MCF 10A (cell line): ENCODE data around the gene TMC5. TPM values are rescaled to one million over a fixed set of nuclear protein-coding genes. Genes with fewer than 3 reads are reported as not detected.
A peak's percentile ranks its signal among the peaks of the same experiment; 100 is the strongest.
"Not testable (repeated sequence)": the region's sequence is repeated elsewhere in the genome, so short reads cannot be mapped to it uniquely, and the experiment has no call there.

Experiments
- BruUV-seq: library from RNA; stranded (reverse); fragments of 400-500 nt; replicated peaks from 2 replicates; lab custom pipeline; 2021; lab: Mats Ljungman, UMichigan
- CTCF ChIA-PET: fragments of 300-600 bp; sonication (Branson Sonifier 250); formaldehyde crosslinking; extraction: SDS; loops from one replicate; lab custom pipeline; 2021; ENCODE audit warnings: antibody characterized with exemption, inconsistent platforms; lab: Yijun Ruan, JAX
- POLR2A ChIA-PET: fragments of 300-600, 350-650 bp; sonication (Branson Sonifier 250); formaldehyde crosslinking; extraction: SDS; loops from one replicate; lab custom pipeline; 2020; ENCODE audit warnings: antibody characterized with exemption, inconsistent platforms; lab: Yijun Ruan, JAX
- DNase-seq: peaks from one replicate; pipeline ENCODE4 v3.0.0-alpha.2; 2018; ENCODE audit not compliant: unreplicated experiment
- H3K27ac Mint-ChIP-seq: one replicate; pipeline ENCODE4 v1.8.0; 2022; ENCODE audit warnings: mild to moderate bottlenecking, low read depth, mixed read lengths; ENCODE audit not compliant: unreplicated experiment
- H3K27me3 Mint-ChIP-seq: one replicate; pipeline ENCODE4 v1.8.0; 2022; ENCODE audit warnings: mixed read lengths; ENCODE audit not compliant: insufficient read depth, unreplicated experiment
- H3K36me3 Mint-ChIP-seq: one replicate; pipeline ENCODE4 v1.8.0; 2022; ENCODE audit warnings: mild to moderate bottlenecking, moderate library complexity, mixed read lengths; ENCODE audit not compliant: insufficient read depth, unreplicated experiment
- H3K4me1 Mint-ChIP-seq: one replicate; pipeline ENCODE4 v1.8.0; 2022; ENCODE audit warnings: mixed read lengths; ENCODE audit not compliant: insufficient read depth, unreplicated experiment
- H3K4me3 Mint-ChIP-seq: one replicate; pipeline ENCODE4 v1.8.0; 2022; ENCODE audit warnings: mild to moderate bottlenecking, moderate library complexity, mixed read lengths; ENCODE audit not compliant: unreplicated experiment
- H3K9me3 Mint-ChIP-seq: one replicate; pipeline ENCODE4 v1.8.0; 2022; ENCODE audit warnings: mixed read lengths; ENCODE audit not compliant: unreplicated experiment
- intact Hi-C: fragments of 100-400 bp; cut with micrococcal nuclease; formaldehyde crosslinking; loops from 2 replicates; pipeline ENCODE4 v1.14.1; 2022
- total RNA-seq: library from RNA; stranded (reverse); gene quantifications from 2 replicates; pipeline ENCODE4 v1.2.3, GENCODE V29; 2022
- TF ChIP-seq, protein P1 (sequence below): fragments of 200-600 bp; IDR thresholded peaks from one replicate; pipeline ENCODE4 v1.8.0; 2022; ENCODE audit warnings: antibody characterized with exemption, mild to moderate bottlenecking; ENCODE audit not compliant: unreplicated experiment

Gene TMC5
- total RNA-seq, 1 experiment from 2014 or later, result 0.16 TPM

GRCh38 chr16:19400711-19401110, 17.0 kb upstream of the TMC5 start:
- intact Hi-C loops, result no loop called here
- ChIA-PET CTCF (interaction anchor here (1.0 kb wide), 1 partner anchor 102 kb away, joined by 3 read pairs; no protein-coding TSS in a partner anchor), POLR2A (interaction anchor here (0.6 kb wide), 2 partner anchors 393 to 469 kb away, joined by 3 read pairs; no protein-coding TSS in a partner anchor)
- DNase-seq, result no peak
- Mint-ChIP-seq H3K36me3 (peaks cover 9% of the 10 kb centered on the region), H3K4me3 (no peak overlapping the region), H3K27ac (no peak overlapping the region), H3K27me3 (peaks cover 12% of the 10 kb centered on the region), H3K9me3 (no peaks in the 10 kb centered on the region), H3K4me1 (peaks cover 21% of the 10 kb centered on the region)
- TF ChIP-seq, protein P1, sequence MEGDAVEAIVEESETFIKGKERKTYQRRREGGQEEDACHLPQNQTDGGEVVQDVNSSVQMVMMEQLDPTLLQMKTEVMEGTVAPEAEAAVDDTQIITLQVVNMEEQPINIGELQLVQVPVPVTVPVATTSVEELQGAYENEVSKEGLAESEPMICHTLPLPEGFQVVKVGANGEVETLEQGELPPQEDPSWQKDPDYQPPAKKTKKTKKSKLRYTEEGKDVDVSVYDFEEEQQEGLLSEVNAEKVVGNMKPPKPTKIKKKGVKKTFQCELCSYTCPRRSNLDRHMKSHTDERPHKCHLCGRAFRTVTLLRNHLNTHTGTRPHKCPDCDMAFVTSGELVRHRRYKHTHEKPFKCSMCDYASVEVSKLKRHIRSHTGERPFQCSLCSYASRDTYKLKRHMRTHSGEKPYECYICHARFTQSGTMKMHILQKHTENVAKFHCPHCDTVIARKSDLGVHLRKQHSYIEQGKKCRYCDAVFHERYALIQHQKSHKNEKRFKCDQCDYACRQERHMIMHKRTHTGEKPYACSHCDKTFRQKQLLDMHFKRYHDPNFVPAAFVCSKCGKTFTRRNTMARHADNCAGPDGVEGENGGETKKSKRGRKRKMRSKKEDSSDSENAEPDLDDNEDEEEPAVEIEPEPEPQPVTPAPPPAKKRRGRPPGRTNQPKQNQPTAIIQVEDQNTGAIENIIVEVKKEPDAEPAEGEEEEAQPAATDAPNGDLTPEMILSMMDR, result no peak
- BruUV-seq, result no TSS peak

DNA sequence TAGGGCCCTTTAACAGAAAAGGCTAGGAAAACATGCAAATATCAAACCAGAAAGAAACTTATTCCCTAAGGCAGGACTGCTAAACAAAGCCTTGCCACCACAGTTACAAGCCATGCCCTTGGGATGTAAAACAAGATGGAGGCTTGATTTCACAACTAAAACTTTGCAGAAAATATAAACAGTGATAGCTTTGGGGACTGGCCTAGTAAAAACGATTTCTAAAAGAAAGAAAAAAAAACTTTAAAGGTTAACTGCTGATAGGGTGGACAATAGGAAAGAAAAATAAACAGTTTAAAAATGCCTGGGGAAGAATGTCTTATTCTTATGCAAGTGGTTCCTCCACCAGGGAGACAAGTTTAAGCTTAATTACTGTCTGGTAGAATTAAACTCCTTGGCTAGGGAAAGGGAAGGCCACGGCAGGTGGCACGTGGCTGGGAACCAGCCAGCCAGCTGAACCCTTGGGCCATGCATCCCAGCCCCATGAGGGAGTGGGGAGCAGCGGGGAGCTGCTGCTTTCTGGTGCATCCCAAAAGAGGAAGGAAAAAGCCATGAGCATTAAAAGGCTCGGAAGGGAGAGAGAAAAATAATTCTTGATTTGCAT, 10.7 kb upstream of the TMC5 start:
- TF ChIP-seq, protein P1, result no peak
- Mint-ChIP-seq H3K27me3 (peaks cover 12% of the 10 kb centered on the region), H3K4me3 (no peak overlapping the region), H3K9me3 (no peaks in the 10 kb centered on the region), H3K36me3 (no peaks in the 10 kb centered on the region), H3K4me1 (peaks cover 20% of the 10 kb centered on the region), H3K27ac (no peak overlapping the region)
- no peak for DNase-seq
- intact Hi-C loops, result no loop called here
- POLR2A ChIA-PET, result interaction anchor here (0.6 to 1.2 kb wide), 7 partner anchors 10 to 444 kb away, joined by 3 to 5 read pairs (median 3); no protein-coding TSS in a partner anchor
- BruUV-seq, result no TSS peak
- CTCF ChIA-PET, result interaction anchor here (0.6 to 2.1 kb wide), 4 partner anchors 11 to 177 kb away, joined by 3 to 9 read pairs (median 6); no protein-coding TSS in a partner anchor

GRCh38 chr16:19410435-19411171, 7.1 kb upstream of the TMC5 start:
- Mint-ChIP-seq H3K27me3 (no peaks in the 10 kb centered on the region), H3K27ac (peak overlapping the region; percentile 74), H3K4me3 (peak overlapping the region; percentile 75), H3K36me3 (no peaks in the 10 kb centered on the region), H3K4me1 (peaks cover 36% of the 10 kb centered on the region), H3K9me3 (no peaks in the 10 kb centered on the region)
- peak; percentile 41 for DNase-seq
- TF ChIP-seq, protein P1, result peak; percentile 32
- no TSS peak for BruUV-seq
- intact Hi-C loops, result no loop called here
- CTCF ChIA-PET, result interaction anchor here (0.6 to 1.8 kb wide), 5 partner anchors 11 to 124 kb away, joined by 3 to 6 read pairs (median 4); no protein-coding TSS in a partner anchor
- POLR2A ChIA-PET, result interaction anchor here (0.8 to 1.2 kb wide), 2 partner anchors 17 to 273 kb away, joined by 3 to 4 read pairs; no protein-coding TSS in a partner anchor

- ChIA-PET POLR2A (interaction anchor here (1.2 kb wide), 1 partner anchor 274 kb away, joined by 3 read pairs; no protein-coding TSS in a partner anchor), CTCF (interaction anchor here (0.6 to 0.8 kb wide), 2 partner anchors 18 to 125 kb away, joined by 3 read pairs; no protein-coding TSS in a partner anchor)
- intact Hi-C loops, result no loop called here
- no TSS peak for BruUV-seq
- no peaks in the 10 kb centered on the region for H3K27me3 Mint-ChIP-seq
- H3K4me3 Mint-ChIP-seq, result peak overlapping the region; percentile 75
- no peak for DNase-seq
- TF ChIP-seq, protein P1, result no peak
- H3K27ac Mint-ChIP-seq, result no peak overlapping the region
- no peaks in the 10 kb centered on the region for H3K9me3 Mint-ChIP-seq
- peaks cover 40% of the 10 kb centered on the region for H3K4me1 Mint-ChIP-seq
- no peaks in the 10 kb centered on the region for H3K36me3 Mint-ChIP-seq
These were observed 6.4 kb upstream of the TMC5 start for GRCh38 chr16:19411298-19411697.

DNA sequence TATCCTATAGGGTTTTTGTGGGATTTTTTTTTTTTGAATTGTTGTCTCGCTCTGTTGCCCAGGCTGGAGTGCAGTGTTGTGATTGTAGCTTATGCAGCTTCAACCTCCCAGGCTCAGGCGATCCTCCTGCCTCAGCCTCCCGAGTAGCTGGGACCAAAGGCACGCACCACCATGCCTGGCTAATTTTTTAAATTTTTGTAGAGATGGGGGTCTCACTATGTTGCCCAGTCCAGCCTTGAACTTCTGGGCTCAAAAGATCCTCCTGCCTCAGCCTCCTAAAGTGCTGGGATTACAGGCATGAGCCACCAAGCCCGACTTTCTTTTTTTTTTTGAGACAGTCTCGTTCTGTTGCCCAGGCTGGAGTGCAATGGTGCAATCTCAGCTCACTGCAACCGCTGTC, 5.6 kb upstream of the TMC5 start:
- CTCF ChIA-PET, result interaction anchor here (1.0 kb wide), 2 partner anchors 15 to 24 kb away, joined by 4 to 6 read pairs; no protein-coding TSS in a partner anchor
- intact Hi-C loops, H3K36me3 Mint-ChIP-seq, DNase-seq, BruUV-seq, H3K4me3 Mint-ChIP-seq, H3K27me3 Mint-ChIP-seq, H3K9me3 Mint-ChIP-seq, H3K27ac Mint-ChIP-seq: not testable (repeated sequence)
- POLR2A ChIA-PET, result interaction anchor here (1.2 kb wide), 1 partner anchor 275 kb away, joined by 3 read pairs; no protein-coding TSS in a partner anchor
- peaks cover 33% of the 10 kb centered on the region for H3K4me1 Mint-ChIP-seq
